NCI-H2081 (cell line): Measurements from ENCODE around the gene LRRFIP1.
"Not testable (repeated sequence)": the region's sequence is repeated elsewhere in the genome, so short reads cannot be mapped to it uniquely, and the experiment has no call there.

ENCODE experiments used
- DNase-seq, 2 experiments: peaks; one replicate each; lab custom pipeline; 2025; lab: John Stamatoyannopoulos, UW

Gene LRRFIP1

DNA sequence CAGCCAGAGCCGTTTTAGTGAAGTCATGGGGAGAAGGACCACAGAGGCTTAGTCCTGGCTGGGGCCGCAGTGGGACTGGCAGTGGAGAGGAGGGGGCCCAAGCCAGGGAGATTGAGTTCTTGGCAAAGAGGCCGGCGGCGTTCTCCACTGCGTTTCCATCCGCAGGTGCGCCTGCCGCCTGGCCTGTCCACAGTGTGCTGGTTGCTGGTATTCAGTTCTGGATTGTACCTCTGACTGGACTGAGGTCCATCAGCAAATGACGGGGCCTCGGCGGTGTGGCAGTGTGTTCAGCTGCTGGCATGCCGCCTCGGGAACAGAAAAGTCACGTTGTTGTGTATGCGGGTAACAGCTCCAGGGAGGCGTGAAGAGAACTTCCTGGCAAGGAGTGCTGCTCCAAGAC is 36.8 kb downstream of the LRRFIP1 start:
- no peak for DNase-seq

DNA sequence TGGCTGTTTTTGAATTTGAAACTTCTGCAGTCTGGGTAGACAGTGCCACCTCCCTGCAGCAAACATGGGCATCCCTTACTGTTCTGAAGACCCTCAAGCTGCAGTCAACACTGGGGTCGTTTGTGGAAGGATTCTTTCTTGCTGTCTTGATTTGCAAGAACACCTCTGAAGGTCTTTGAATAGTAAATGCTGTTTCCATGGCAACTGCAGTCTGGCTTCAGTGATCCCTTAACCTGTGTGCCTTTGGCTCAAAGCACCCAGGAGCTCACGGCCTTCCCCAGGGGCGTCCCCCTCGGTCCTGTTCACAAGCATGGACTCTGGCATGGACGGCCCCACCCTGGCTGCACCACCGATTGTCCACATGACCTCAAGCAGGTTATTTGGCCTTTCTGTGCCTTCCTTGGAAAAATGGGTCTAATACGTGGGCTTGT is 38.3 kb downstream of the LRRFIP1 start:
- no peak for DNase-seq

DNA sequence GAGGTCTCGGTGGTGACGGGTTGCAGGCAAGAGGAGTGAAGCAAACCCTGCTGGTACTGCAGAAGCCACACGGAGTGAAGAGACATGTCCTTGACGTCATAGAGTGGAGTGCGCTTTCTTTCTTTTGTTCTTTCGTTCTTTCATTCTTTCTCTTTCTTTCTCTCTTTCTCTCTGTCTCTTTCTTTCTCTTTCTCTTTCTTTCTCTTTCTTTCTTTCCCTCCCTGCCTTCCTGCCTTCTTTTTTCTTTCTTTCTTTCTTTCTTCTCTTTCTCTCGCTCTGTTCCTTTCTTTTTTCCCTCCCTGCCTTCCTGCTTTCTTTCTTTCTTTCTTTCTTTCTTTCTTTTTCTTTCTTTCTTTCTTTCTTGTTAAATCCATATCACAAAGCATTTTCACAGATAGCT is 39.2 kb downstream of the LRRFIP1 start:
- DNase-seq = no peak

DNA sequence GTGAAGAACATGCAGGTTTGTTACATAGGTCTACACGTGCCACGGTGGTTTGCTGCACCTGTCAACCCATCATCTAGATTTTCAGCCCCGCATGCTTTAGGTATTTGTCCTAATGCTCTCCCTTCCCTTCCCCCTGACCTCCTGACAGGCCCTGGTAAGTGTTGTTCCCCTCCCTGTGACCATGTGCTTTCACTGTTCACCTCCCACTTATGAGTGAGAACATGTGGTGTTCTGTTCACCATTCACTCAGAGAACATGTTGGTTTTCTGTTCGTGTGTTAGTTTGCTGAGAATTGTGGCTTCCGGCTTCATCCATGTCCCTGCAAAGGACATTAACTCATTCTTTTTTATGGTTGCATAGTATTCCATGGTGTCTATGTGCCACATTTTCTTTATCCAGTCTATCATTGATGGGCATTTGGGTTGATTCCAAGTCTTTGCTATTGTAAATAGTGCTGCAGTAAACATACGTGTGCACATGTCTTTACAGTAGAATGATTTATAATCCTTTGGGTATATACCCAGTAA is 39.7 kb downstream of the LRRFIP1 start:
- DNase-seq = not testable (repeated sequence)

DNA sequence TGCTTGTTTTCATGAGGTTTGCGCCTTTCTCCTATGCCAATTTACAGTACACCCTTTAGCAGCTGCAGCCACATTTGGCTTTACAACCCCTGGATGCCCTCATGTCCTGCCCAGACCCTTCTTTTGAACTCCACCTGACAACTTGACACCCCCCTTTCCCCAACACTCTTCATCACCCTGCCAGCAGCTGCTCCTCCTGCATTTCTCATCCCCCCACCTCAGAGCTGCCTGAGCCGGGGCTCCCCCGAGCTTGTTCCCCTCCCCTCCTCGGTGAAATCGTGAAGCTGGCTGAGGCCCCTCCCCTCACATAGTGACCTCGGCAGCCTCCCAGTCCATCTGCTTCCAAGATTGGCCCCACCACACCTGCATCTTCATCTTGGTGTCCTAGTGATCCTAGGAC is 40.5 kb downstream of the LRRFIP1 start:
- DNase-seq = no peak

DNA sequence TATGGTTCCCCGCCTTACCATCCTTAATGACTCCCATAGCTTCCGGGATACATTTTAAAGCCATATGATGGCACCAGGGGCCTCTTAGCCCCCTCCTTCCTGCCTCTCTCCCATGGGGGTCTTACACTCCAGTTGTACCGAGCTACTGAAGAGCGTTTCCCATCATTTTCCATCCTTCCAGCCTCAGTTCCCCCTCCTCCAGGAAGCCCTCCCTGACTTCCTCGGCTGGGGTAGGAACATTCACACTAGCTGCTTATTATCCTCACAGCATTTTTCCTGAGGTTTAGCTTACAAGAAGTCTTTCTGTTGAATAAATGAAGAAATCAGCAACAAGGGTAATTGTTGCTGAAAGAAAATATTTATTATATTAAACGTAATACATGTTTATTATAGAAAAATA is 41.1 kb downstream of the LRRFIP1 start:
- DNase-seq = no peak

DNA sequence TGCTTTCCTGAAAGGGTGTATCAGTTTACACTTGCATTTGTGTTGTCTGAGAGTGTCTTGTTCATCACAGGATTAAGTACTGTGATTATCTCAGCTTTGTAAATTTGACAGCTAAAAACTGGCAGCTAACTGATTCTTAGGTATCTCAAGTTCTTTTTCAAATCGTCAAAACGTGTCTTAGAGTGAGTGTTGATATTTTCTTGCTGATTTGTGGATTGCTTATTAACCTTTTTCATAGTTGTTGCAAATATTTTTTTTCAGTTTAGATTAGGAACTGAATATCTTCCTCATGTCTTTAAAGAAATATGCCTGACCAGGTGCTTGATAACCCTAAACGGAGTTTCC is 41.9 kb downstream of the LRRFIP1 start:
- DNase-seq = peak in 1 of 2 experiments; percentile 41

DNA sequence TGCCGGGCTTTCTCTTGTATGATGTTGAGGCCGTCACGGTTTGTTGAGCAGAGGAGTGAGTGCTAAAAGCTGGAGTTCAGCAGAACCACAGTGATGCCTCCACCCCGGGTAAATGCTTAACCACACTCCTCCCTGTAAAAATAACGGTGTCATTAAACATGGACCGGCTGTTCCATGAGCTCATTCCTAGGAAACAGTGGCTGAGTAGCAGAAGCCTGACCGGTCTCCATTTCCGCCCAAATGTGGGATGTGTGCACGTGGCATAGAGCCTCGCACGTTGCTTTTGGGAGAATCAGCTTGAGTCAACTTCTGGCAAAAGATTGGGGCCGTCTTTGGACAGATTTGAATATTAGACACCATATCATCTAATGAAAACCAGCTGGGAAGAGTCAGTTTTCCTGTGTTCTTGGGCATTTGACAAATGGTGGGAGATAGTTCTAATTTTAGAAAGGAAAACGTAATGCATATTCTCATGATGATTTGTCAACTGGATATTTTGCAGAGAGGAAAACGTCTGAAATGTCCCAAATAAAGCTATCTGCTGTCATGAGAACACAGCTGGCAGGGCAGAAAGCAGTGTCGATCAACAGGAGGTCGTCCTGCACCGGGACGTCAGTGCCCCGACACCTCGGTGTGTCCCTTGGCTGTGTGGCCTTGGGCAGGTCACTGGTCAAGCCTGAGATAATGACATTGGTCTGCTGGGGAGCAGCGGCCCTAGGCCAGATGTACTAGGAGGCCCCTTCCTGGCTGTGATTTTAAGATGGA is 42.4 kb downstream of the LRRFIP1 start:
- peak; percentile 58 to 80 for DNase-seq

DNA sequence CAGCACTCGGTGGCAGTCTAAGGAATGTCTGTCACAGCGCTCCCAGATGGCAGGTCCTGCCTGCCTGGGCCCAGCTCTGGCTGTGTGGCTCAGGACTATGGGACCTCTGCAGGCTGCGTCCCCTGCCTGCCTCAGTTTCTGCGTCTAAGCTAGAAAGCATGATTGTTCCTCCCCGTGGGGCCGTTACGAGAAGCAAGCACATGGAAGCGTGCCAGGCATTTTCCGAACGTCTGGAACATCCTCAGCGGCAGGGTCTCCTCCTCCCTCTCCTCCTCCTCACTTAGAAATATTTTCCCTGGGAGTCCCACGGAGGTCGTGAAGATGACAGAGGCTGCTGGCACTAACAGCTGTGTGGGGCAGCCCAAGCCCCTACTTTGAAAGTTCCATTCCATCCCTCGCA is 43.3 kb downstream of the LRRFIP1 start:
- DNase-seq = no peak

DNA sequence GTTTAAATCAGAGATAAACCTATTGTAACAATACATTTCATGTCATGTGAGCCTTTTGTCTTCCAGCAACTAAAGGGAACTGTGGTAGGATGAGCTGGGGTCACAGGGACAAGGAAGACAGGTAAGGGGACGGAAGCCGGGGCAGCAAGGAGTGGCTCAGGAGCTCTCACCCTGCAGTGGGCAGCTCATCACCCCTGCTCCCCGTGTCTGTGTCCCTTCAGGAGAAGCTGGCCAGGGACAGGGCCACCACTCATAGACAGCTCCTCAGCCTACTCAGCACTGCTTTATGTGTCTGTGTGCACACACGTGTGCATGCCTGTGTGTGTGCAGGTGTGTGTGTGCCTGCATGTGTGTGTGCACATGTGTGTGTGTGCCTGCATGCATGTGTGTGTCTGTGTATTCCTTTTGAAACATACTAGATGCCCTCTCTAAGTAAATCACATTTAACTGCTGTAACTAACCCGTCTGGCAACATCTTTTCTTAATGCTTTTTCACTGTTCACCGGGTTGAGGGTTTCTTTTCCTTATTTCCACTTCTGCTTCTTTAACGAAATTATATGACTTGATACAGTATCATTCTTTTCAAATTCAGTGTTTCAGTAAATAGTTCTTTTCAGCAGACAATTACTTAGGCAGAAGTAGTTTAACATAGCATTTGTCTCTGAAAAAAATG is 44.2 kb downstream of the LRRFIP1 start:
- DNase-seq = no peak

DNA sequence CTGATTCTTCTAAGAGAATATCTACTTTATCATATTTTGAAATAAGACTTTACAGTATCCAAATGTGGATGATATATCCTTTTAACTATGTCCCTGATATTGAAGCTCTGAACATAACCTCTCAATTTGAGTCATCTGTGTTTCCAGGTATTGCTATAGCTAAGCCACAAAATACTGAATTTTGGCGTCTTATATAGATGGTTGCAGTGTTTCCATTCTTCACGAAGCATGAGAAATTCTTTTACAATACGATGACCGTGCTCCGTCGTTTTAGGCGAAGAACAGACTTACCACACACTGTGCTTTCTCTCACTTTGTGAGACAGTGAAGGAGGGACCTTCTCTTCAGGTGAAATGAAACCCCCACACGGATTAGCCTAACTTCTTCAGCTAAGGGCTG is 45.3 kb downstream of the LRRFIP1 start:
- no peak for DNase-seq

DNA sequence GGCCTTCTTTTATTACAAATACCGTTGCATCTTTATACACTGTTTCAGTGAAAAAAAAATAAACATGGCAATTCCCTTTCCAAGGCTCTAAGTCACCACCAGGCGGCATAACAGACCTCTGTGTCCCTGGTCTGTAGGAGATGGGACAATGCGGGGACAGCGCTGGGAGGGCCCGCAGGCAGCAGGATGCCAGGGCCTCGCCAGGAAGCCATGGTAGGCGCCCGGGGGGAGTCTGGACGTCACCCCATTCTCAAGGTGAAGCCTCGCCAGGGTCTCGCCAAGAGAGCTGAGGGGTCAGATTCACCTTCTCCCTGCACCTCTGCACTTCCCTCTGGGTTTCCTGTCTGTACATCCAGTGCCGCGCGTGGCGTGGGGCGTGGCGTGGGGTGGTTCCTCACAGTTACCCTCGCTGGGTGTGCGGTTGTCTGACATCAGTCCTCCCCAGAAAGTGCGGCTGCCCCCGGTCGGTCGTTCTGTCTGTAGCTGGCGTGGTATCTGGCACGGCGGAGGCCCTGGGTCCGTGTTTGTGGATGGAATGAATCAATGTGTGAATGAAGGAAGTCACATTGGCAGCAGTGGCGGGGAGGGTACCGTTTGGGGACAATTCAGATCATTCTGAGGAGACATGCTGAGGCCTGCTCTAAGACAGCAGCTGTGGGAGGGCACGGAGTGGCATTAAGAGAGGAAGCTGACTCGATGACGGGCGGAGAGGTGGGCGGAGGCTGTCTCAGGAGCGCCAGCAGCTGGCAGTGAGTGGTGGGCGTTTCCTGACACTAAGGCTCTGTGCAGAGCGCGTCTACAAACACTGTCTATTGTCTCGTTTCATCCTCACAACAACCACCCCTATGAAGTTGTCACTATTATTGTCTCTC is 46.0 kb downstream of the LRRFIP1 start:
- DNase-seq = peak; percentile 84 to 85

DNA sequence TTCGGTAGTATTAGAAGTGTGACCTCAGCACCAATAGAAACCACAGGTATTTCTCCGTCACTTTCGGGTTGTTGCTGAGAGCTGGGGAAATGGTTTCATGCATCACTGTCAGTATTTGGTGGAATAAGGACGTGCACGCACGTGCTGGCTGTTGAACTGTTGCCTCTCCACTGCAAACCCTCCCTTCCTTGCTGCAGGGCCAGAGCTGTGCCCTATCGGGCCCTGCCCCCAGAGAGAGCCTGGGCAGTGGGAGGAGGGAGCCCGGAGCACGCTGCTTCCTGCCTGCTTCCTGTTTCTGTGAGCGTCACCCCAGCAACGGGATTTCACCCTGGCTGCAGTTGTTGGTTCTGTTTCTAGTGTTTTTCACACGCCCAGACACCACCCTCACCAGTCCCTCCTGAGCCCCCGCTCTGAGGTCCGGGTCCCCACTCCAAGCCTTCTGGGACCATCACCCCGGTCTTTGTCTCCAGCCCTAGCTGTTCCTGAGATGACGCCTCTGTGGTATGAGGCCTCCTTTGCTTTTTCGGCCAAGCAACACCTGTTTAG is 47.4 kb downstream of the LRRFIP1 start:
- peak; percentile 51 to 83 for DNase-seq

DNA sequence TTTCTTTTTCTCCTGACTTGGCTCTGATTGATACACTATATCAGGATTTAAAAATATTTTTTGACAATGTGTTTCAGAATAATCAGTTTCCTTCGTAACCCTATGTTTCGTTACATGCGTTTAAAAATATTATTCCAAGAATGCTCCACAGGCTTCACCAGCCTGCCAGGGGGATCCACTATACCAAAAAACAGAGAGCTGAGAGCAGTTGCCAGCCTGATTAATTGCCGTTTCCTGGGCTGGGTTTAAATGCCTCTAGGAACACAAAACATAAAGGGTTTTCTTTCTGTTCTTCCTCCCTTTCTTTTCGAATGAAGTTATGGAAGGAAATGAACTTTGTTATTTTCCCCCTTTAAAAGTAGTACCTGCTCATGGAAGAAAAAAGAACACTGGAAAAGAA is 47.9 kb downstream of the LRRFIP1 start:
- peak in 1 of 2 experiments; percentile 20 for DNase-seq

DNA sequence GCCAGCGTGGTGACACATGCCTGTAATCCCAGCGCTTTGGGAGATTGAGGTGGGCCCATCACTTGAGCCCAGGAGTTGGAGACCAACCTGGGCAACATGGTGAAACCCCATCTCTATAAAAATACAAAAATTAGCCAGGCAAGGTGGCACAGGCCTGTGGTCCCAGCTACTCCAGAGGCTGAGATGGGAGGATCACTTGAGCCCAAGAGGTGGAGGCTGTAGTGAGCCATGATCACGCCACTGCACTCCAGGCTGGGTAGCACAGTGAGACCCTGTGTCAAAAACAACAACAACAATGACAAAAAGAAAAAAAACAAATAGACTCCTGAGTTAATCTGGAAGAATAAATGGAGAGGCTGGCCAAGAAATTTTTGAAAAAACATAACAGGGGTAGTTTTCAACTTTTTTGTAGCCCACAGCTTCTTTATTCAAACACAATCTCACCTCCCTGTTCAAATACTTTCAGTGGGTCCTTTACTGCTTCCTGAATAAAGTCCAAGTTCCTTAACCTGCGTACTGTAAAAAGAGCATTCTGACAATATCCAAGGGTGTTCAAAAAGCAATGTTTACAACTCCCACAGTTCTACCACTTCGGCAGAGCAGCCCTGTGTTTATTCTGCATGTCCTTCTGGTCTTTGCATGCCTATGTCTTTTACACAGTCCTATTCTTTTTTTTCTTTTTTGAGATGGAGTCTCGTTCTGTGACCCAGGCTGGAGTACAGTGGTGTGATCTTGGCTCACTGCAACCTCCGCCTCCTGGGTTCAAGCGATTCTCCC is 53.5 kb downstream of the LRRFIP1 start:
- DNase-seq = no peak

DNA sequence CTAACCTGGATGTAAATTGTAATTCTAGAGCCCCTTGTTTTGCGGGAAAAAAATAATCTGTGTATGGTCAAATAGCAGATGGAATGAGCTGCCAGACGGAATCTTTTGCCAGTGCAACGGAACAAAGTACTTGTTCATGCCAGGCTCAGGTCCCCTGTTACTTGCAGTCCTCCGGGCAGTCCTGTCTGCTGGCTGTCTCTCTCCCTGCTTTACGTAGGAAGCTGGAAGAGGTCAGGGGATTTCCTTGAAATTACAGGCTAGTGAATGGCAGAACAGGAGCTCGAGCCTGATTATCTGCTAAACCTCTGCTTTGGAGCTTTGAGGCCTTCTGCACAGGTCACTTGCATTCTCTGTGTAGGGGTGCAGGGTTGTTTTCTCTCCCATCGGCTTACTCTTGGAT is 54.8 kb downstream of the LRRFIP1 start:
- DNase-seq = no peak

DNA sequence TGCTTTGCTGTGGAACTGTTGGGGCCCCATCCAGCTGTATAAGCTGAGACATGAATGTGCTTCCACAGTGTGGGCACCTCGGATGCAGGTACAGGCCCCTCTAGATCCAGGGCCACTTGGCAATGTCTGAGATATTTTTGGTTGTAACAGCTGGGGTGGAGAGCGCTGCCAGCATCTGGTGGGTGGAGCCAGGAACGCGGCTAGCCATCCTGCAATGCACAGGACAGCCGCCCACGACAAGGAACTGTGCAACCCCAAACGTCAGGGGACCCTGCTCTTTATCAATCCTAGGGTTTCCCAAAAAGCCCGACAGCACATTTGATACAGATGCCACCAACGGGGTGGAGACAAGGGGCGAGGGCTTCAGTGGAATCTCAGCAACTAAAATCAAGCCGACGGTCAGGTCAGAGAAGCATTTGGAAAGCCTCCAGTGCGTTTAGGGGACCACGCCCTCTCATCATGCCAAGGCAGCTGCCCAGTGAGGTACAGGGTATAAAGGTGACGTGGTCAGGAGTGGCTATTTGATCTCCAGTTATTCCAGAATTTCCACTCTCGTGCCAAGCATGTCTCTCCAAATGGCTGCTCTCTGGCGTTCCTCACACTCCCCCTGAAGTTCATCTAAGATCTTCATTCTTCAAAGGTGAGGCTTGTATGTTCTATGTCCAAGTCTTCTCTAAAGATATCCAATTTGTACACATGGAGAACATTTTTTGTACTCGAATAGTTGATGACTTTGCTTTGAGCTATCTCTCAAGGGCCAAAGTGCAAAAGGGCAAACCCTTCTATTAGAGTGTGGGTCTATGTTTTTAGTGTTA is 55.7 kb downstream of the LRRFIP1 start:
- DNase-seq = no peak

DNA sequence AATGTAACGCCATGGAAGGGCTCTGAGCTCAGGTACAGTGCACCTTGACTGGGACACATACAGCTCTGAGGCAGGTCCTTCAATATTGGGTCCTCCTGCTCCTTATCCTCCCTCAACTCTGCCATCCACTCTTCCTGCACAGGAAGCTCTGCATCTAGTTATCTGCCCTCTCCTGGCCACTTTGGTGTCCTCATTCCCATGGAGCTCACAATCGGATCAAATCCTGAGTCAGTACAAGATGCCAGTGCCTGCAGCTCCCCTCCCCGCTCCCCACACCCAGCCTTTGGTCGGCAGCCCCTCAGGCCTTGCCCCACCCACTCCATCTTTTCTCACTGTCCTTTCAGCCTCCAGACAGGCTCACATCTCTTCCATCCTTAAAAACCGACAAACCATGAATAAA is 58.0 kb downstream of the LRRFIP1 start:
- no peak for DNase-seq

DNA sequence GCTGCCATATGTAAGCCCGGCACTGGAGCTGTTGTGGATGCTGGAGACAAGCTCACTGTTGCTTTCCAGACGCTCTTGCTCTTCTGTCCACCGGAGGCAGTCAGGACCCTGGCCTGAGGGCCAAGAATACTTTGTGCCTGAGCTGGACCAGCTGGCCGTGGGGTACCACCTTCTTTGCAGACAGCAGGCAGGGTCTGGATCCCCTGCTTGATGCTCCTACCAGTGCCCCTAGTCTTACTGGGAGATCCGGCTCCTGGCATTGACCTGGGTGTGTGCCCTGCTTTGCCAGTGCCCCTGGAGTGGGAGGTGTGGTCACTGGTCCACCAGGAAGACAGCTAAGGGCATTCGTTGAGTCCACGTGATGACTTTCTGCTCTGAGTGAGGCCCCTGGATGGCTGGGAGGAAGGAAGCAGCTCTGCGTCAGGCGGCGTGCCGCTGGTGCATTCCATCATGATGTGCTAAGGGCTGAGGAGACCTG is 59.3 kb downstream of the LRRFIP1 start:
- no peak for DNase-seq

DNA sequence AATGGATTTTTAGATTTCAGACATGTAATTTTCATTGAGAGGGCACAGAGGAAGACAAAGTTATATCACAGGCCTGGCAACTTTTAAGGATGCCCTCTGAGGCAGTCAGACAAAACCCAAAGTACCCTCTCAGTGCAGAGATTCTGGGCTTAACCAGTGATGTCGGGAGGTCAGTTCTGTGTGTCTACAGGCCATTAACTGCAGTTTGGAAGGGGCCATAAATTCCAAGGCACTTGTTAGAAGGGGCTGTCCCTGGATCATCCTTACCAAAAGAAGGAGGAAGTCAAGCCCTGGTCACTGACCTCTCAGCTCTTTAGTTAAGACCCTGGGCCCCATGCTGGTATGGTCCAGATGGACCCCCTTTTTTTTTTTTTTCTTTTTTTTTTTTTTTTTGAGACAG is 60.7 kb downstream of the LRRFIP1 start:
- DNase-seq = no peak
